Vagina (tissue), 1 donor: ENCODE data around the gene ZNF443. TPM values are rescaled to one million over a fixed set of nuclear protein-coding genes. Genes with fewer than 3 reads are reported as not detected.

ENCODE experiments used
- total RNA-seq: library from RNA; depleted of rRNA; stranded (reverse); fragments of >200 nt; gene quantifications from one replicate; pipeline ENCODE4 v1.2.3, GENCODE V29; 2016

Gene ZNF443
- total RNA-seq, 1 donor from 2014 or later = 5.9 TPM

Other genes with a start within 250 kb of the ZNF443 start
- gene ZNF44, start 146.1 kb downstream of the ZNF443 start, total RNA-seq = 11.5 TPM
- gene ZNF563, start 107.4 kb downstream of the ZNF443 start, total RNA-seq = 1.5 TPM
- 2.2 TPM for gene ZNF442, start 75.3 kb downstream of the ZNF443 start, total RNA-seq
- 3.4 TPM for gene ZNF799, start 39.8 kb downstream of the ZNF443 start, total RNA-seq
- 3.7 TPM for gene ZNF709, start 43.8 kb upstream of the ZNF443 start, total RNA-seq
- gene ZNF564, start 110.5 kb upstream of the ZNF443 start, total RNA-seq = 12.0 TPM
- gene ZNF490, start 169.8 kb upstream of the ZNF443 start, total RNA-seq = 4.9 TPM
- 17.9 TPM for gene ZNF791, start 169.9 kb upstream of the ZNF443 start, total RNA-seq
- 49.1 TPM for gene MAN2B1, start 225.7 kb upstream of the ZNF443 start, total RNA-seq
- 8.3 TPM for gene WDR83, start 225.8 kb upstream of the ZNF443 start, total RNA-seq
- 119 TPM for gene DHPS, start 240.9 kb upstream of the ZNF443 start, total RNA-seq
- gene GNG14, start 247.0 kb upstream of the ZNF443 start, total RNA-seq = not detected